HG03064 (cell line): ENCODE measurements around the gene RNF19B.

ENCODE experiments used
- ATAC-seq: cut with Tn5 transposase; IDR thresholded peaks from one replicate; pipeline ENCODE4 v1.9.1; 2021; ENCODE audit warnings: low read depth; ENCODE audit not compliant: unreplicated experiment

The RNF19B gene

DNA sequence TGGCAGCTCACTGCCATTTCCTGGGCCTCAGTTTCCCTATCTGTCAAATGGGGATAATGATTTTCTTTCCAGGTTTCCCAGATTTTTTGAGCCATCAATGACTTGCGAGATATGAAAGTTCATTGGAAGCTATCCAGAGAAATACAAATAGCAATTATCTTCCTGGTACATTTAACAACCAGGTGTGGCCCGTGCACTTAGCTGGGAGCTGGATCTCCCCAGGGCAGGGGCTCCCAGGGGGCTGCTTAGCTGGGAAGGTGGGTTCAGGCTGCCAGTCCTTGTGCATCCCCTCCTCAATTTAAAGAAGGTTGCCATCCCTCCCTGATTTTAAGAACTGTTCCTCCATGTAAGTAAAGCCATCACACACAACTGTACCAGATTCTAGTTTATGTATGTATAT is 59.8 kb downstream of the RNF19B start:
- ATAC-seq, result no peak

DNA sequence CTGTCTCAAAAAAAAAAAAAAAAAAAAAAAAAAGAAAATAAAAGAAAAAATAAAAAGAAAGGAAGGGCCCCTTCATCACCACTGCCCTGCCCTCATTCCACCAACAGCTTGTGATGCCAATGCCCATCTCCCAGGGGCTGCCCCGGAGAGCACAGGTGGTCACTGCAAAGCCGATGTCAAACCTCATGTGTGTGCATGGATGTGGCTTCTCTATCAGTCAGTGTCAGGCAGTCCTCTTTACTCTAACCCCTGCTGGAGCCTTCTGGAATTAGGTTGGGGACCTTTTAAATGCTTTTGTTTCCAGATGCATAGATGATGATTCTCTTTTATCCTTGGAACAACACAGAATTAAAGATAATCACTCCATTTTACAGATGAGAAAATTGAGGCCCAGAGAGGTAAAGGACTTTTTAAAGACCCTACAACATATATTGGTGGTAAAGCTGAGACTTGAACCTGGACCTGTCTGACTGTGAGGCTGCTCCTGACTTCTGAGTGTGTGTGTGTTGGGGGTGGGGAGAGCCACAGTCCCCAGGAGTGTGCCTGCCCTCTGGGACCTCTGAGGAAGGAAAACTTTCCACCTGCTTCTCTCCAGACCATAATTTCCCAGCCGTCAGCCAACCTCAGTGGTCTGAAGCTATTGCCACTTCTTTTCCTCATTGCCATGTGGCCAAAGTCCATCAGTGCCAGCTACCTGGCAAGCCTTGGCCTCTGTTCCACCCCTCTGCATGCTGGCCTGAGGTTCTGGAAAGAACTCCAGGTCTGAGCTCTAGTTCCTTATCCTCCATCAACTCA is 60.4 kb downstream of the RNF19B start:
- ATAC-seq, result no peak

DNA sequence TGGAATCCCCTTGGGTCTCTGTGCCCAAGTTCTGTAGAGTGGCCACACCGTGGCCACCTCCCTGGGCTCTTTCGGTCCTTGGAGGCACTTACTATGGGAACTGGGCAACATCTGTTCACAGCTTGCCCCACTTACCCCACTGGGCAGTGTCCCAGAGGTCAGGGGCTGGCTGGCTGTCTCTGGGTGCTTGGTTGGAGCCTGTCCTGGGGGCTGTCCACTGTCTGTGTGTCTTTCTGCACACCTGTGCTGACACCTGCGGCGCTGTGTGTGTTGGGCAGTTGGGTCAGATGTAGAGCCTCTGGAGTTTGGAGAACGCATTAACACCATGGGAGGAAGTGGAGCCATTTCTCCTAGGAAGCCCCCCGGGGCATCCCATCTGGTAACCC is 62.1 kb downstream of the RNF19B start:
- ATAC-seq, result no peak

DNA sequence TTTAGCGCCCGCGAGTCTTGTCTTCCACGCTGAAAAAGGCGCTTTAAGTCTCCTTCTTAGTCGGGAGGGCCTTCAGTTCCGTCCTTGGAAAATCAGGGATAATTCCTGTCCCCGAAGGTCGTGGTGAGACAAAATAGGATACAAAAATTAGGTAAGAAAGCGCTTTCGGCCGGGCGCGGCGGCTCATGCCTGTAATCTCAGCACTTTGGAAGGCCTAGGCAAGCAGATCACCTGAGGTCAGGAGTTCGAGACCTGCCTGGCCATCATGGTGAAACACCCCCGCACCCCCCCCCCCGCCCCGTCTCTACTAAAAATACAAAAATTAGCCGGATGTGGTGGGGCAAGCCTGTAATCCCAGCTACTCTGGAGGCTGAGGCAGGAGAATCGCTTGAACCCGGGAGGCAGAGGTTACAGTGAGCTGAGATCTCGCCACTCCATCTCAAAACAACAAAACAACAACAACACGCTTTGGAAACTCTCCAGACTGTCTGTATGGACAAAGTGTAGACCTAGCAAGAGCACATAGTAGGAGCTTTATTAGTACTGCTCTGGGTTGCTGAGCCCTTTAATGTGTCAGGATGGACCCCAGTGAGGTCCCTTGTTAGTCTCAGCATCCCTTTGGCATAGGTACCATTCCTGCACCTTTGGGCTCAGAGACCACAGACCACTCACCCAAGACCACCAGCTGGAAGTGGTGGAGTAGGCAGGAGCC is 62.6 kb downstream of the RNF19B start:
- no peak for ATAC-seq

DNA sequence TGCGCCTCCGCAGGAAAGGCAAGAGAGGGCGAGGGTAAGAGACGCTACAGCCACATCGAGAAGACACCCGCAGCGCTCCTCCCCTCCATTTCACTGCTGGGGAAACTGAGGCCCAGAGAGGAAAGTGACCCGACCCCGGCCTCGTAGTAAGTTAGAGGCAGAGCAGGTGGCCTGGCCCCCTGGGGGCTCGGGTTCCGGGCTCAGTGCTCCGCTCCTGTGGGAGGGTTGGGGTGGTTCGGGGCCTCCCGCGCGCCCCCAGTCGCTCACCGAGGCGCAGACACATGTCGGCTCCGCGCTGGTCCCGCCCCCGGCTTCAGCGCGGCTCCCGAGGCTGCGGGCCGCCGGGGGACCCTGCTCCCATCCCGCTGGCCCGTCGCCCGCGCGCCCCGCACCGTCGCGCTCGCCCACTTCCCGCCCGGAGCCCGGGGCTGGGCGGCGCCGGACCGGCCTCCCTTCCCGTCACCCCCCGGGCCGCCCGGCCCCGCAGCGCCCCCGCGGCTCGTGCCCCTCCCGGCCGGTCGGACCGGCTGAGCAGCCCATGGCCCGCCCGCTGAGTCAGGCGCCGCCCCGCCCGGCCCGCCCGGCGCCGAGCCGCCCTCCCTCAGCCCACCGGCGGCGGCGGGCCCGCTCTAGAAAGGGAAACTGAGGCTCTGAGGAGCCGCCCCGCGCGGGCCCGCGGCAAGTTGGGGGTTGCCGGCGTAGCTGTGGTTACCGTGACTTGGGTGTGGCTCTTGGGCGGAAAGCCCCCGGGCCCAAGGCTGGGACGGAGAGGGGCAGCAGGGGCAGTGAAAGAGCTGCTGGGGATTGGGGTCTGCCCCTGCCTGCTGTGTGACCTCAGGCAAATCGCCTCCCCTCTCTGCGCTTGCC is 63.4 kb downstream of the RNF19B start, which contains the start of gene TMEM54:
TSS of gene TMEM54 (minus strand) at position 434 of the 867 bp plus-strand sequence. CDS start at position 283, 151 bp downstream.
- ATAC-seq, result no peak

DNA sequence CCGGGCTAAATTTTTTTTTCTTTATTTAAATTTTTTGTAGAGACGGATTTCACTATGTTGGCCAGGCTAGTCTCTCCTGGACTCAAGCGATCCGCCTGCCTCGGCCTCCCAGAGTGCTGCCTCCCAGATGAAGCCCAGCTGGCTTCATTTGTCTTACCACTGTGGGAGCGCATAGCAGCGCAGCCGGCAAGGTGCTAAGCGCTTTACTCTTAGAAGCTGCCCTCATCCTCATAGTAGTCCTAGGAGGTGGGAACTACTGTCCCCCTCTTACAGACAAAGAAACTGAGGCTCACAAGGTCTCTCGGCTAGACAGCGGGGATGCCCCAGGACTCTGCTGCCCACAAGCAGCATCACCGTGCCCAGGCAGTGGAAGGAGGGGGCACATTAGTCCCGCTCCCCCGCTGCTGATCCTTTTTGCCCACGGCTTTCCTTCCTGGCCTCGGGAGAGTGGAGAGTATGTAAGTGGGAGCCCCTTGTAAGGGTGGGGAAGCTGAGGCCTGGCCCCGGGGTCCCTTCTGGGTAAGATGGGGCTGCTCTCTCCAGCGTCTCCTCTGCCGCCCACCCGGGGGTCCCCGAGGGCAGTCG is 64.1 kb downstream of the RNF19B start:
- no peak for ATAC-seq

DNA sequence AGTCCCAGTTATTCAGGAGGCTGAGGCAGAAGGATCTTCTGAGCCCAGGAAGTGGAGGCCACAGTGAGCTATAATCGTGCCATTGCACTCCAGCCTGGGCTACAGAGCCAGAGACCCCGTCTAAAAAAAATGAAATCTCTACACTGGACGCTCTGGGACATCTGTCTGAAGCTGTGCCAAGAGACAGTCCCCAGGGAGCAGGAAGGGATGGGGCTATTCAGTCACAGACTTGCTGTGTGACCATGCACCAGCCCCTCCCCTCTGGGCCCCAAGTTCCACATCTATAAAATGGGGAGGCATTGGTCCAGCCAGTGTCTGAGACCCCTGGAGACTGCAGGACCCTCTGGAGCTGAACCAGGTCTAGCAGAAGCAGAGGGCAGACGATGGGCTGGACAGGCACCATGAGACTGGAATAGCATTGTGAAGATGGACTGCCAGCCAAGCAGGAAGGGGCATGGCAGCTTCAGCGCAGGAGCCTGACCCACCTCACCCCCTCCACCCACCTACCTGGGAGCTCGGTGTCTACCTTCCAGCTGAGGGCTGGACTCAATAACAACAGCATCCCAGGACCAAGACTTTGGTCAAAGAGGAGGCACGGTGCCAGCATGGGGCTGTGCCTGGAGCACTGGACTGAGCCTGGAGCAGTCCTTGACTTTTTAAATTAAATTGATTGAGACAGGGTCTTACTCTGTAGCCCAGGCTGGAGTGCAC is 64.9 kb downstream of the RNF19B start:
- no peak for ATAC-seq

DNA sequence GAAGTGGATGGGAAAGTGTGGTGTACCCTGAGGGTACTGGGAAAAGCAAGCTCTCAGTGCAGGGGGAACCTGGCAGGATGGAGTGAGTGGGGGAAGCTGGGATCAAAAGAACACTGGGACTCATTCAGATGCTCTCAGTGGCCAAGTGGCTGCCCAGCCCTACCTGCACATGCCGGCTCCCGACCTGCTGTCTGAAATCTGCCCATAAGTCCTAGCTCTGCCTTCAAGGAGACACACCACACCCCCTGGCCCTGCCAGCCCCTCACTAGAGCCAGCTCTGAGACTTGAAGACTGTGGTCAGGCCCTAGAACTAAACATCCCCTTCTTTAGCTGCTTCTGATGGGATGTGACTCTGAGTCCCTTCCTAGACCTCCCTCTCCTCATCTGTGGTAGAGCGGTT is 65.7 kb downstream of the RNF19B start:
- no peak for ATAC-seq

DNA sequence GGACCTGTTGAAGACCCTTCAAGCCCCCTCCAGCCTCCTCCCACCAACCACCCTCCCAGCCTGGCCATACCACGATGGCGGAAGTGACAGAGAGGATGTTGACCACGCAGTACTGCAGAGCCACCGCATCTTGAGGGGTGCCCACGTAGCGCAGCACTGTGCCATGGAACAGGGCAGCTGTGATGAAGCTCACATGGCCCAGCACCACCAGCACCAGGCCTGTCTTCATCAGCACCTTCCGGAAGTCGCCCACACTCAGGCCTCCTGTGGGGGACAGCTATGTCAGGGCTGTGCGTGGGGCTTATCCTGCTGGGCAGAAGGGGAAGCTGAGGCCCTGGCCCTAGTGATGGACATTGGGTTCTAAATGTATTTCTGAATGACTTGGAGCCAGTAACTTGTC is 66.6 kb downstream of the RNF19B start:
- no peak for ATAC-seq

DNA sequence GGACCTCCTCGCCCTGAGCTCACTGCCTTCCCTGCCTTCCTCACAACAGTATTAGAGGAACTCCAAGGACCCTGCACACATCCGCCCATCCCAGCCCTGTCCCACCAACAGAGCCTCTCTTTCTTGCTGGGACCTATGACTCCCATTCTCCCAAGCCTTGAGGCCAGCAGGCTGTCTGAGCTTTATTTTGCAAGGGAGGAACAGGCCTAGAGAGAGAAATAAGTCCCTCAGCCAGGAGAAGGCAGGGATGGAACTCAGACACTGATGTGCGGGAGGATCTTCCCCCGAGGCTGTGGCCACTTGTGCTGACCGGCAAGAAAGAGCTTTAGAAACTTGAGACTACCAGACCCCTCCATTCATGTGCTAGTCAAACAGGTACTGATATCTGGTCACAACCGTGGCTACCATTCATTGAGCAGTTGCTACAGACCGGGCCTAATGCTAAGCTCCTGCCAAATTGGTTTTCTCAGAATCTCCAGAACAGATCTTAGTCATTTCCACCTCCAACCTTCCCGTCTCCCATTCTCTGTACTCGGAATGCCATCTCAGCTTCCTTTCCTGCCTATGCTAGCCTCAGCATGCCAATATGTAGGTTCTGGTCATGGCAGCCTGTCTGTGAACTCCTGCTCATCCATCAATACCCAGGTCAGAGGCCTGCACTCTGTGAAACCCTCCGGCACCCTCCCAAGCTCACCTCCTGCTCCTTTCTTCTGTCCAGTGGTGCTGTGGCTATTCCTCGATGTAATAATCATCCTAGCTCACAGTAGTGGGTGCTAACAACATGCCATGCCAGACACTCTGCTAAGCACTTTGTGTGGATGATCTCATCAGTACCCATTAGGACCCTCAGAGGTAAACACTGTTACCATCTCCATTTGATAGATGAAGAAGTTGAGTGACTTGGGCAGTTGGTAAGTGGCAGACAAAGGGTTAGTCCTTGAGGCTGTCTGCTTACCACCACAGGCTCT is 67.2 kb downstream of the RNF19B start:
- no peak for ATAC-seq

DNA sequence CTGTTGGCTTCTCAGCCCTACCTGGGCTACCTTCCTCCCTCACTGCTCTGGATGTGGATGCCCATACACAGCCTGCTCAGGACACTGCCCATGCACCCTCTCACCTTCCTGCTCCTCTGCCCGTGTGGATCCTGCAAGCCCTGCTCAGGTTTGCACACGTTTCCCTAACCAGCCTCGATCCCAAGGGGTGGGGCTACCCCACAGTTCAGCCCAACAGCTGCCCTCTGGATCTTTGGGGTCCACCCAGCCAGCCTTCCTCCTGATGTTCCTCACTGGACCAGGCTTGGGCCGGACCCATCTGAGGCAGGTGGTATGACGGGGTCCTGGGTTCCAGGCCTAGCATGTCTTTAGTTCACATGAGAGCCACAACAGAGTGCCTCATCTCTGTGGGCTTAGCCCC is 68.2 kb downstream of the RNF19B start:
- no peak for ATAC-seq

DNA sequence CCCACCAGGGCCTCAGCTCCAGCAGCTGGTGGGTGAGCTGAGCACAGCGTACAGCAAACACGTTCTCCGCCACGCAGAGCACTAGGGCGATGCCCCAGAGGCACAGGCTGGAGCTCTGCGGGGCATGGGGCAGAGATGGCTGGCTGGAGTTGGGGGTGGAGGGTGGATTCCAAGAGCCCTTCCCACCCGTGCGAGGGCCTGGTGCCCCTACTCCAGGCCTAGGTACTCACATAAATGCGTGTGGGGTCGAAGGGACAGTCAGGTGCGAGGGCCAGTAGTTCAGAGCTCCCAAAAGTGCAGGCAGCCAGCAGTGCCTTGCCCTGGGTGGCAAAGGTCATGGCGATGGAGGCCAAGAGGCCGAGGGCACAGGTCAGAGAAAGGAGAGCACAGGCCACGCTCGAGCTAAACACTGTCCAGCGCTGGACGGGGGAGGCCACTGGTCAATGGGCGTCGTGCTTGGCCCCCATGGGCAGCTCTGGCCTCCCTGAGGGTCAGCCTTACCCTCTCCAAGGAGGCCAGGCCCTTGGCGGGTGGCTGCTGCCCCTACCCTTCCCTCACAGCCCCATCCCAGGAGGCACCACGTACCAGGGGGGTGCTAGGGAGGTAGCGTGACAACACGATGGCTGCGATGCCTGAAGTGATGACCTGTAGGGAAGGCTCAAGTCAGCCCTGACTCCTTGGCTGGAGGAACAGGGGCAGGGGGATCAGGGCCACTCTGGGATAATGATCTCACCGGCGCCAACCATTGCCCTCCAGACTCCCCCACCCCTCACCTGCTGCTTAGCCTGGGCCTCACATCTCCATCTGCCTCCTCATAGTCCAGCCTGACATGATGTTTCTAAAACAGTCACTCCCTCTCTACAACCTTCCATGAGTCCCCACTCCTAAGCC is 69.0 kb downstream of the RNF19B start:
- no peak for ATAC-seq

DNA sequence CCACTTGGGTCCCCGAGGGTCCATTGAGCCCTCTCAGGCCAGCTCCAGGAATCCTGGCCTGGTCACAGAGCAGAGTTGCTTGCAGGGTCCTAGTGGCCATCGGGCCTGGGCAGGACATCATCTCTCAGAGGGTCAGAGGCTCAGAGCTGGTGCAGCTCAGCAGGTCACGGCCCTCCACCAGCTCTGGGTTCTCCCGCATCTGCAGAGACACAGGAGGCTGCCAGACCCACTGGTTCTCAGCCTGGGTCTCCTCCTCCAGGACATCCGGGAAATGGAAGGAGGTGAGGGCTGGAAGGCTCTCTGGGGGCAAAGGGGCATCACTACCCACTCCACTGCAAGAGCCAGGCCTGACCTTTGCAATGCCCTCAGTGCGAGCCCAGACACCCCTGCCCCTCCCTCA is 69.9 kb downstream of the RNF19B start:
- ATAC-seq, result no peak

DNA sequence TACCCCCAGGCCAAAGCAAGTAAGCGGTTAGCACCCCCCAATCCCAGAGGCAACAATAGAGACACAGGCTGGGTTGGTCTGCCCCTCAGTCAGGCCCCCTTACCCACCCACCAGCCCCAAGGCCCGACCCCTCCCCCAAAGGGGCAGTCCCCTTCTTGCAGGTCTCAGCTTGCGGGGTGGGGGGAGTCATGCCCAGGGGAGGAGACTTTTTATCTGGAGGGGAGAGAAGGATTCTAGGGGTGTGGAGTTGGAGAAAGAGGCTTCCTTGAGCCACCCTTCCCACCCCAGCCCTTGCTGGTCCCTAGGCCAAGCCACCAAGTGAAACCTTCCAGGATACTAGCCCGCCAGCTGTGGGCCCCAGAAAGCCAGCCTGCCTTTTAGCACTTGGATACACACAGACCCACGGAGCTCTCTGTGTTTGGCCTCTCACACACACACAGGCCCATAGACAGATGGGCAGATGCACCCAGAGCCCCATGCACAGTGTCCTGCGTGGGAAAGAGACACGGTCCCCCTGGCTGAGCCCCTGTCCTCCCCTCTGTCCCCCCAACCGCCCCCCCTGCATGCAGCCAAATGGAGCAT is 70.5 kb downstream of the RNF19B start:
- no peak for ATAC-seq

DNA sequence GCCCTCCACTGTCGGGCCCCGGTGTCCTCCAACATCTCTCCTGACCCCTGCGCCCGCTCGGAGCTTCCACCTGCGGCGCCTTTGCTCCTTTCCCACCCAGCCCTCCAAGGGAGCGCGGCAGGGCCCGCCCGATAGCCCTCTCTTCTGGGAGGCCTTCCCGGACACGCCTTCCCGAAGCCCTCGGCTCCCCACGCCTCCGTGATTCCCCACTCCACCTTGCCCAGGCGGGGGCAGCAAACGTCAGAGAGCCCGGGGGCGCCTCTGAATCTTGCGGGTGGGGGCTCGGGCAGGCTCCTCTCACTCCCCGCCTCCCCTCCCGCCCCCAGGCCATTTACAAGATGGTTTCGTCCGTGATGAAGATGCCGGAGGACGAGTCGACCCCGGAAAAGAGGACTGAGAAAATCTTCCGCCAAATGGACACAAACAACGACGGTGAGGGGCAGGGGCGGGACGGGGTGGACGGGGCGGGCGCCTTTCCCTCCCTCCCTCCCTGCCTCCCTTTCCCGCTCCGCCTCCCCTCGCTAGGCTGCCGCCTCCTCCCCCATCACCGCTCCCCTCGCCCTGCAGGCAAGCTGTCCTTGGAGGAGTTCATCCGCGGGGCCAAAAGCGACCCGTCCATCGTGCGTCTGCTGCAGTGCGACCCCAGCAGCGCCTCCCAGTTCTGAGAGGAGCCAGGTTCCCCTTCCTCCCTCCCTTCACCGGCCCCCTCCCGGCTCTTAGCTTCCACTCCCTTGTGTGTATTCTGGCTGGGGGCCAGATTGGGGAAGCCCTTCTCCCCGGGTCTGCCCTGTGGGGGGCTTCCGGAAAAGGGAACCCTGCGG is 71.2 kb downstream of the RNF19B start:
- no peak for ATAC-seq

DNA sequence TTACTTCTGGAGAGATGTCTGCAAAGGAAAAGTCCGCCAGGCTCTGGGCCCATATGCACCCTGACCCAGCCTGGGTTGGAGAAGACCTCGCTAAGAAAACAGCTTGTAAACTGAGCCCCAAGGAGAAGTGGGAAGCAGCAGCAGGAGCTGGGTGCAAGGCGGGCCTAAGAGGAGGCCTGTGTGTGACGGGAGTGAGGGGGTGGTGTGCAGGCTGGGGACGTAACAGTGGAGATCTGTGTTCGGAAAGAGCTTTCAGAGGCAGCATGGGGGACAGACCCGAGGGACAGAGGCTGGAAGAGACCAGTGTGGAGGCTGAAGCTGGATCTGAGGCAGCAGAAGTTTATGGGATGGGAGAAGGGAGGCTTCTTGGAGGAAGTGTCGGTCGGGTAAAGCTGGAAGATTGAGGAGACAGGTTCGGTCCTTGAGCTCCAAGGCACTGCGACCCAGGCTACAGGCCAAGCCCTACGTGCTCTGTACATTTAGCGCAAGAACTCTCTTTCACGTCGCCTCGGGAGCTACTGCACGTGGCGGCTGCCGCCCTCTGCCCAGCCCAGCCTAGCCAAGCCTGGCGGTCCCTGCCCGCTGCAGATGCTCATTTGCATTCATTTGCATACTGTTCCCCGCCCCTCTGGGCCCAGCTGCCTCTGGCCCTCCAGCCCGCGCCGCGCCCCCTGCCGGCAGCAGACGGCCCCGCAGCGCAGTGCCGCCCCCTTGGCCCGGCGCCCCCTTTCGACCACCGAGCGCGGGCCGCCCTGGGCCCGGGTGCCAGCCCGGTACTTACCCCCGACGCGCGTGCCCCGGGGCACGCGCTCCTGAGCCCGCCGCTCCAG is 72.0 kb downstream of the RNF19B start:
- no peak for ATAC-seq
